Dedifferentiated amniotic fluid mesenchymal stem cell (primary cell): ENCODE measurements around the gene CYP2F1.
"Not testable (repeated sequence)": the region's sequence is repeated elsewhere in the genome, so short reads cannot be mapped to it uniquely, and the experiment has no call there.

Experiments used
- DNase-seq: peaks from one replicate; pipeline ENCODE4 v3.0.0-alpha.2; 2016; ENCODE audit errors: extremely low spot score

CYP2F1 gene

DNA sequence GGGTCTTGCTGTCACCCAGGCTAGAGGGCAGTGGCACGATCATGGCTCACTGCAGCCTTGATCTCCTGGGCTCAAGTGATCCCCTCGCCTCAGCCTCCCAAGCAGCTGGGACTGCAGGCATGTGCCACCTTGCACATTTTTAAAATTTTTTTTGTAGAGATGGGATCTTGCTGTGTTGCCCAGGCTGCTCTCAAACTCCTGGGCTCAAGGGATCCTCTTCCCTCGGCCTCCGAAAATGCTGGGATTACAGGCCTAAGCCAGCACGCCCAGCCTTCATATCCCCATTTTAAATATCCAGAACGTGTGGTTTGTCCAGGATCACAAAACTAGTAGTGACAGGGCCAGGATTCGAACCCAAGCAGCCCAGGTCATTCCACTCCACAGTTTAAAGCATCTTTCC is 13.1 kb downstream of the CYP2F1 start:
- not testable (repeated sequence) for DNase-seq

DNA sequence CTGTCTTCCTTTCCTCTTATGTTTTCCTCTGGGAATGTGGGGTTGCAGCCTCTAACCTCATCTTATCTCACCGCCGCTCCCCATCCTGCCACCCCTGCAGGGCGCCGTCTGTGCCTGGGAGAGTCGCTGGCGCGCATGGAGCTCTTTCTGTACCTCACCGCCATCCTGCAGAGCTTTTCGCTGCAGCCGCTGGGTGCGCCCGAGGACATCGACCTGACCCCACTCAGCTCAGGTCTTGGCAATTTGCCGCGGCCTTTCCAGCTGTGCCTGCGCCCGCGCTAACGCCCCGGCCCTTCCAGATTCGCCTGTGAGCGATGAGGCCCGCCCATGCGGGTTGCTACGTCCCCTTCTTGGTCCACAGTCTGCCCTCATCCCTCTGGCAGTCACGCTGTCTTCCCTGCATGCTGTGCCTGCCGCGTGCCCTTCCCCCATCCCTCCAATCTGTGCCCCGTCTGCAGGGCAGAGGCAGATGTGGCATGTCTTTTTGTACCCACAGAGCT is 13.6 kb downstream of the CYP2F1 start:
- not testable (repeated sequence) for DNase-seq

DNA sequence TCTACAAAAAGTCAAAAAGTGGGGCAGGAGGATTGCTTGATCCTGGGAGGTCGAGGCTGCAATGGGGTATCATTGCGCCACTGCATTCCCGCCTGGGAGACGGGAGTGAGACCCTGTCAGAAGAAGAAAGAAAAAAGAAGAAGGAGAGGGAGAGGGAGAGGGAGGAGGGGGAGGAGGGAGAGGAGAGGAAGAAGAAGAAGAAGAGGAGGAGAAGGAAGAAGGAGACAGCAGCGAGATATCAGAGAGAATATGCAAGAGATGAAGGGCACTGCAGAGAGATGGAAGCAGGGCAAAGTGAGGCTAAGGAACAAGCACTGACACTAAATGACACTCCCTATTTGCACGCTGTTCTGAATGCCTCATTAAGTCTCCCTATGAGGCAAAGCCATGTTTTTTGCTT is 14.5 kb downstream of the CYP2F1 start:
- no peak for DNase-seq

DNA sequence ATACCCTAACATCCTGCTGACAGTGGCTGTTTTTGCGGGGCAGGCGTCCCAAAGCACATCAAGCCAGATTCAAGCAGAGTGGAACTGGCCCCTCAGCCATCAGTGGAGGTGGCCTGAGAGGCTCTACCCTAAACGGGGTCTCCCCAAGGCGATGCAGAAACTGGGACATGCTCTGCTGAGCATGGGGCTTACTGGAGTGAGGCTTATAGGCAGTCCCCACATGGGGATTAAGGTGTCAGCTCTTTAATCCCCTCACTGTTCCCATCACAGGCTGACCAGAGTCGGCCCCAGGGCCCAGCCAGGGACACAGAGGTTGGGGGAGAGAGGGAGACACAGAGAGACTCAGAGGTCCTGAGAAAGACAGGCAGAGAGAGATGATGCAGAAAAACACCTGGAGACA is 17.0 kb downstream of the CYP2F1 start:
- no peak for DNase-seq

DNA sequence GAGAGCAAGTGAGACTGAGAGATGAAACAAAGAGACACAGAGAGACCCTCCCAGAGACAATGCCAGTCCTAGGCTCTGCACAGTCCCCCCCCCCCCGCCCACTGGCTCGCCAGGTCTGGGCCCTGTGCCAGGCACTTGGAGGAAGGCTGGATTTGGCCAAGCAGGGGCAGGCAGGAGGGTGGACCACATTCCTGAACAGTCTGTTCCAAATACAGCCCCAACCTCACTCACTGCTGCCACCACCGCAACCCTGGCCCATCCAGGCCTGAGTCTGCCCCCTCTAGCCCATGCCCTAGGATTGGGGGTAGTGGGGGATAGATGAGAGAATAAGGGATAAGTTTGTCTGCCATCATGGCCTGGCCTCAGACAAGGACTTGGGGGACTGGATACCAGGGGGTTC is 19.0 kb downstream of the CYP2F1 start:
- DNase-seq: no peak

DNA sequence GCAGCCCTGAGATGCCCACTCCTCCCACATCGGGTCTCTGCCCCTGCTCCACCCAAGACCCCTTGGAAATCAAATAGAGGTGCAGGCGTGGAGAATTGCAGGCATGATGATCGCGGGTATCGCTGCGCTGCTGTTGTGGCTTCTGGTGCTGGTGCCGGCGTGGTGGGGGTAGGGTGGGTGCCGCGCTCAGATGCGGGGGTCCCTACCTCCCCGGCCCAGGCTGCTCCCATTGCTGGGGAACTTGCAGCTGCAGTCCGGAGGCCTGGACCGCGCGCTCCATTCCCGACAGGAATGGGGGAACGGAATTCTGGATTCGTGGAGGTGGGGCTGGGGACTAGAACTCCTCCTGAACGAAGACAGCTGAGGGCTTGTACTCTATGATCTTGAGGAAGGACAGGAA is 20.4 kb downstream of the CYP2F1 start:
- DNase-seq: no peak

DNA sequence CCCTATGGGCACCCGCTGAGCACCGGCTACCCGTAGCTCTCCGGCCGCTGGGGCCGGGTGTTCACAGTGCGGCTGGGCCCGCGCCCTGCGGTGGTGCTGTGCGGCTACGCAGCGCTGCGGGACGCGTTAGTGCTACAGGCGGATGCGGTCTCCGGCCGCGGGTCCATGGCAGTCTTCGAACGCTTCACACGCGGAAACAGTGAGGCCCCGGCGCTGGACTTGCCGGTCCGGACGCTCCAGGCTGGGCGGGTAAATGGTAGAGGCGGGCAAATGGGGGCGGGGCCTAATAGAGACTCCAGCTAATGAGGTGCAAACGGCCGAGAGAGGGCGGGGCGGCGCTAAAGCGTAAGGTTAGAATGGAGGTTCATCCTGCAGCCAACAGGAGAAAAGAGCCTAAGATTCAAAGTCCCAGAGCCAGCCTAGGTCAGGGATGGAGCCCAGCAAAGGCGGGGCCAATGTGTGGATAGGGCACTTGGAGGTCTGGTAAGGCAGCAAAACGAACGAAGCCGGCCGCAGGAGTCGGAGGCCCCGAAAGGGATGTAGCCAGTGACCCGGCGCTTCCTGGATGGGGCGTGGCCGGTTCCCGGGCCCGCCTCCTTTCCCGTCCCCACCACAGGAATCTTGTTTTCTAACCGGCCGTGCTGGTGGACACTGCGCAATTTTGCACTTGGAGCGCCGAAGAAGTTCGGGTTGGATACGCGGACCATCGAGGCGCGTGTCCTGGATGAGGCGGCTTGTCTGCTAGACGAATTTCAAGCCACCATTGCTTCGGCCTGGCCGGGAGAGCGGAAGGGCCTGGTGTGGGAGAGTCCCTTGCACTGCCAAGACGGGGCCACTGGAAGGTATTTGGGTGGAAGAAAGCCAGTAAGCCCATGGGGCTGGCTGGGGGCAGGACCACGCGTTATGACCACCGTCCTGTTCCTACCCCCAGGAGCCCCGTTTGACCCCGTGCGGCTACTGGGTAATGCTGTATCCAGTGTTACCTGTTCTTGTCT is 21.5 kb downstream of the CYP2F1 start:
- not testable (repeated sequence) for DNase-seq

DNA sequence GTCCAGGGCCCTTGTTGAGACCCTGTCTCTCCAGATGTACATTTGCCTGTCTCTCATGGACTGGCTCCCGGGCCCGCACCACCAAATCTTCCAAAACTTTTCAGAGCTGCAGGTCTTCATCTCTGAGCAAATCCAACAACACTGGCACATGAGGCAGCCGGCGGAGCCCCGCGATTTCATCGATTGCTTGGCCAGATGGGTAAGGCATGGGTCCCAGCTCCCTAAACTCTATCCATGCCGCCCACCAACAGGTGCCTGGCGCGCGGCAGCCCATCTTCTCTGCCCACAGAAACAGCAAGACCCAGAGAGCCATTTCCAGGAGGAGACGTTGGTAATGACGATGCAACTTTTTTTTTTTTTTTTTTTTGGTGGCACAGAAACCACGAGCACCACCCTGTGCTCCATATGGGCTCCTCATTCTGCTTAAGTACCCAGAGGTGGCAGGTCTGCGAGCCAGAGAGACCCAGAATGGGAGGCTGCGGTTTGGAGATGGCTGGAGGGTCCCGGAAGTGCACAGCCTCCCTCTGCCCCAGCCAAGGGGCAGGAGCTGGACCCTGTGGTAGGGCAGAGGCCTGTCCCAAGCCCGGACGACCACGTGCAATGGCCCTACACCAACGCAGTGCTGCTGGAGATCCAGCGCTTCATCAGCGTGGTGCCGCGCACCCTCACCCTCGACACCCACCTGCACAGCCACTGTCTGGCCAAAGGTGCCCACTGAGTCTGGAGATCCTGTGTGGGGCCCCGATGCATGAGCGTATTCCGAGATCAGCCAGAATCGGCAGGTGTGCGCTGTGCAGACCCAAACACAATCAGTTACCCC is 22.6 kb downstream of the CYP2F1 start:
- DNase-seq: no peak

DNA sequence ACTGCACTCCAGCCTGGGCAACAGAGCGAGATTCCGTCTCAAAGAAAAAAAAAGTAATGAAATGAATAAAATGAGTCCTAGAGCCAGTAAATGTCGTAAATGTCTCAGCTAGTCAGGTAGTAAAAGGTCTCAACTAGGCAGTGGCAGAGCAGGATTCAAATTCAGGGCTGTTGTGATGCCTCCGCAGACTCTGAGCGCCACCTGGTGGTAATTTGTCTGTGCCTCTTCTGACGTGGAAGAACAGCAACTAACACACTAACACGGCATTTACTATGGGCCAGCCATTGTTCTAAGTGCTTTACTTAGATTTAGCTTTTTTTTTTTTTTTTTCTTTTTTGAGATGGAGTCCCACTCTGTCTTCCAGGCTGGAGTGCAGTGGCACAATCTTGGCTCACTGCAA is 30.2 kb downstream of the CYP2F1 start:
- DNase-seq: peak; percentile 61

DNA sequence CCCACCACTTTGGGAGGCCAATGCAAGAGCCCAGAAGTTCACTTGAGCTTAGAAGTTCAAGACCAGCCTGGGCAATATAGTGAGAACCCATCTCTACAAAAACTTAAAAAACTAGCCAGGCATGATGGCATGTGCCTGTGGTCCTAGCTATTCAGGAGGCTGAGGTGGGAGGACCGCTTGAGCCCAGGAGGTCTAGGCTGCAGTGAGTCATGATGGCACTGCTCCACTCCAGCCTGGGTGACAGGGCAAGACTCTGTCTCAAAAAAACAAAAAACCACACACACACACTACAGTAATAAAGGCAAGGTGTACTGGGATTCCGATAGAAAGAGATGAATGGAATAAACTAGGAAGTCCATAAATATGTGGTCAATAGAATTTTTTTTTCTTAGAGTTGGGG is 35.6 kb downstream of the CYP2F1 start:
- DNase-seq: no peak

DNA sequence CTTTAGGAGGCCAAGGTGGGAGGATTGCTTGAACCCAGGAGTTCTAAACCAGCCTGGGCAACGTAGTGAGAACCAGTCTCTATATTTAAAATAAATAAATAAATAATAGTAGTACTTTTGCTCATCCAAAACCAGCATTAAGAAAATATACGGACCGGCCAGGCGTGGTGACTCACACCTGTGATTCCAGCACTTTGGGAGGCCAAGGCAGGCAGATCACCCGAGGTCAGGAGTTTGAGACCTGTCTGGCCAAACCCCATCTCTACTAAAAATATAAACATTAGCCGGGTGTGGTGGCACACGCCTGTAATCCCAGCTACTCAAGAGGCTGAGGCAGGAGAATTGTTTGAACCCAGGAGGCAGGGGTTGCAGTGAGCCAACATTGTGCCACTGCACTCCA is 36.8 kb downstream of the CYP2F1 start:
- not testable (repeated sequence) for DNase-seq

DNA sequence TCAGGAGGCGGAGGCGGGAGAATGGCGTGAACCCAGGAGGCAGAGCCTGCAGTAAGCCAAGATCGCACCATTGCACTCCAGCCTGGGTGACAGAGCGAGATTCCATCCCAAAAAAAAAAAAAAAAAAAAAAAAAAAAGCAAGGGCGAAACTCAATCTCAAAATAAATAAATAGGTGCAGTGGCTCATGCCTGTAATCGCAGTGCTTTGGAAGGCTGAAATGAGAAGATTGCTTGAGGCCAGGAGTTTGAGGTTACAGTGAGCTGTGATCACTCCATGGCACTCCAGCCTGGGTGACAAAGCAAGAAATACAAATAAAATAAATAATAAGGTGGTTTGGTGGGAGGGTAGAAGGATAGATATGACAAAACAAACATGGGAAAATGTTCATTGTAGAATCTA is 39.8 kb downstream of the CYP2F1 start:
- DNase-seq: no peak

DNA sequence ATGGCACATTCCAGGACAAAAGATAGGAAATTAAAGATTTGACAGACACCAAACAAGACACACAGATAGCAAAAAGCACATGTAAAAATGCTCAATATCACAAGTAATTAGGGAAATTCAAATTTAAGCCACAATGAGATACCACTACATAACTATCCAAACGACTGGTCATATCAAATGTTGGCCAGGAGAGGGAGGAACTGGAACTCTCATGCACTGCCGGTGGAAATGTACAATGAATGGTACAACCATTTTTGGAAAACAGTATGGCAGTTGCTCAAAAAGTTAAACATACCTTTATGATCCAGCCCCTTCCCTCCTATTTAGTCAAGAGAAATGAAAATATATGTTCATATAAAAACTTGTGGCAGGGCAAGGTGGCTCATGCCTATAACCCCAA is 42.0 kb downstream of the CYP2F1 start:
- no peak for DNase-seq

DNA sequence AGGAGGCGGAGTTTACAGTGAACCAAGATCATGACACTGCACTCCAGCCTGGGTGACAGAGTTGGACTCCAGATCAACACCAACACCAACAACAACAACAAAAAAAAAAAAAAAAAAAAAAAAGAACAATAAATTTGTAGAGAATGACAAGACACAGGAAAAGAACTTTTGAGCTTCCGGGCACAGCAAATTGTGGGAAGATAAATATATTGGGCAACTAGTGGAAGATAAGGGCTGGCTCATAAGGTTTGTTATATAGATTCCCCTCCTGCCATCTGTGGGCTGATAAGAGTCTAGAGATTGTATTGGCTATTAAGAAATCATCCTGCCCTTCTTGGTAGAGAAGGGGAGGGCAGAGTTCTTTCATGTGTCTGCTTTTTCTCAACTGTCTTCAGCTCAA is 45.6 kb downstream of the CYP2F1 start:
- no peak for DNase-seq

DNA sequence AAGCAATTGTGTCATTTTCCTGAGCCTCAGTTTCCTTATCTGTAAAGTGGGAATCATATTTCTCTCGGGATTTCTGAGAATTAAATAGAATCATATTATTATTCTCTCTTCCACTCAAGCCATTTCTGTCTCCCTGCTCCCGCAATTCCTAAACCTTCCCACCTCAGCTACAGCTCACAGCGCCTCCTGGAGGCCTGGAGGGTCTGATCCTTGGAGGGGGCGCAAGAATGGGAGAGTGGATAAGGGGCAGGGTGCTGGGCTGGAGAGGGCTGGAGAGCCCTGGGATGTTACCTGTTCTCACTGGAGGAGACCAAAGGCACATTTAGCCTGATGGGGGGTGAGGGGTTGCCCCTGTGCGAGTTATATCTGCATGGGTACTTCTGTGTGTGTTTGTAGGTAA is 47.7 kb downstream of the CYP2F1 start:
- no peak for DNase-seq

DNA sequence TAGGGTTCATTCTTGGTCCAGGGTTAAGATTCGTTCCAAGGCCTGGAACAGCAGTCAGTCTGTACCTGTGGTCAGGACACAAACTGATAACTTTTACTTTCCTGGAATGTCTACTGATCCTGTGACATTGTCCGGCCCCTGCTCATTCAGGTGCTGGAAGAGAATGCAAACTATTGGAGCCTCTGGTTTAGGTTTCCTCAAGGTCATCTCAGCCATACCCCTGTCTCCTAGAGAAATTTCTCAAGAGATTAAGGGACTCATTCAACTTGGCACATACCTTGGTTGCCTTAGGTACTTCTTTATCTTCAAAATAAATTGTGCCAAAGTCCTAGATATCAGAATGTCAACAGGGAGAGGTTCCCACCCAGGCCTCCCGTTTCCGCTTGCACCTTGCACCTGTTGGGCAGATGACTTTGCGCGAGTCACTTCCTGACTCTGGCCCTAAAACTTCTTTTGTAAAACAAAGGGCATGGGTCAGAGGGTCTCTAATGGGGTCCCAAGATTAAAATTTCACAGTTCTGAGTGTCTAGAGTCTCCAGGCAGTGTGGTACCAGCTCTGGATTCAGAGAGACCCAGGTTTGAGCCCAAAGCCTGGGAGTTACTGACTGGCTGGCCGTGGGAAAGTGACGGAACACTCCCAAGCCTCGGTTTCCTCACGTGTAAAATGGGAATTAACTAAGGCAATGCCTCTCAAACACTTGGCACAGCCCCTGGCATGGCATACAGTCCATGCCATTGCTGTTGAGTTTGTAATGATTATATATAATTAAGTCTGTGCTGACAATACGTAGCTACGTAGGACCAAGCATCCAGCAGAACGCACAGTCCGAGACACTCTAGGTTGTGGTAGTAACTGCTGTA is 52.9 kb downstream of the CYP2F1 start:
- DNase-seq: no peak

DNA sequence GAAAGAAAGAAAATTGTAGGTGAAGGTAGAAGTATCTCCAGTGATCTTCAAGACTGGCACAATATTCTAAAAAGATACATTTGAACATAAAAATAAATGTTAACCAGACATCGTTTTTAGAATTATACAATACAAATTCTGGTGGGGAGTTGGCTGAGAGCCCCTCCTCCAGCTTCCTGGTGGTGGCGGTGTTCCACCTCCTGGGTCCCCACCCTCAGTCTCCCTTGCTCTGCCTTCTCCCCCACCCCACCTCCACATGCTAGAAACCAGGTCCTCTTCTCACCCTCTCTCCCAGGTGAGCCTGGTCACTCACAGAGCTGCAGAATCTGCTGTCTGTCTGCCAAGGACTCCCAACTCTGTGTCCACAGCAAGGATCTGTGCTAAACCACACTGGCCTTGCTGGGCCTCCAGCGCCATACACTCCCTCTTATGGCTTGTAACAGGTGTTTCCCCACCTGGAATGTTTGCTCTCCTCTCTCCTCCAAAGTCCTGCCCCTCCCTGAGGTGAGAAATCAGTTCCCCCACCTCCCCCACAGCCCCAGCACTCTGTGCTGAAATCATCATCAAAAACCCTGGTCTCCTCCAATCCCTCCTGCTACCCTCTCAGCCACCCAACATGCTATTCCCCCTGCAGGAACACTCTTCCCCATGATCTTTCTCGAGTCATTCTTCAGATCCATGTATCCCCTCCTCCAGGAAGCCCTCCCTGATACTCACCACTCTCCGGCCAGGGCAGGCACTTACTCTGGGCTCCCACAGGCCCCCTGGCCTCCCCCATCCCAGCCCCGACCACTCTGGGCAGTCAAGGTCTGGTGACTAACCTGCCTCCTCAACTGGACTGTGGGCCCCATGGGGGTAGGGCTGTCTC is 58.3 kb downstream of the CYP2F1 start:
- no peak for DNase-seq

DNA sequence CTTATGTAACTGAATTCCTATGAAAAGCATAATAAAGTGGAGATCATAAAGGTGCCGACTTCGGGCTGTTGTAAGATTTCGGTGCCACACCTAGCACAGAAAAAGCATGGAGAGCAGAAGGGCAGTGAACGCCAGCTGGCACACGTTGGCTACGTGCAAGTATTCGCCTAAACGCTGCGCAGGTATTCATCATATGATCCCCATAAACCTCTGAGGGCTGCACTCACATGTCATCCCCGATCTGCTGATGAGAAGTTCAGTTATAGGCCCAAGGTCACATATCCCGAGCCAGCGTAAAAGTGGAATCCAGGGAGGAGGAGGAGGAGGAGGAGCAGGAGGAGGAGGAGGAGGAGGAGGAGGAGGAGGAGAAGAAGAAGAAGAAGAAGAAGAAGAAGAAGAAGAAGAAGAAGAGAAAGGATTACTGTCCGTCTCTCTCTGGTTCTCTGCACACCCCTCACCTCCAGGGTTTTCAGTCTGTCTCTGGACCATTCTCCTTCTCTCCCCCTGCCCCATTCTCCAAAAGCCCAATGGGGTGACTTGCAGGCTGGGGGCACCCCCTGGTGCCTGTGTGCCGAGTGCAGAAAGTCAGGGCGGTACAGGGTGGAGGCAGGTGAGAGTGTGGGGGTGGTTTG is 60.2 kb downstream of the CYP2F1 start:
- DNase-seq: no peak

DNA sequence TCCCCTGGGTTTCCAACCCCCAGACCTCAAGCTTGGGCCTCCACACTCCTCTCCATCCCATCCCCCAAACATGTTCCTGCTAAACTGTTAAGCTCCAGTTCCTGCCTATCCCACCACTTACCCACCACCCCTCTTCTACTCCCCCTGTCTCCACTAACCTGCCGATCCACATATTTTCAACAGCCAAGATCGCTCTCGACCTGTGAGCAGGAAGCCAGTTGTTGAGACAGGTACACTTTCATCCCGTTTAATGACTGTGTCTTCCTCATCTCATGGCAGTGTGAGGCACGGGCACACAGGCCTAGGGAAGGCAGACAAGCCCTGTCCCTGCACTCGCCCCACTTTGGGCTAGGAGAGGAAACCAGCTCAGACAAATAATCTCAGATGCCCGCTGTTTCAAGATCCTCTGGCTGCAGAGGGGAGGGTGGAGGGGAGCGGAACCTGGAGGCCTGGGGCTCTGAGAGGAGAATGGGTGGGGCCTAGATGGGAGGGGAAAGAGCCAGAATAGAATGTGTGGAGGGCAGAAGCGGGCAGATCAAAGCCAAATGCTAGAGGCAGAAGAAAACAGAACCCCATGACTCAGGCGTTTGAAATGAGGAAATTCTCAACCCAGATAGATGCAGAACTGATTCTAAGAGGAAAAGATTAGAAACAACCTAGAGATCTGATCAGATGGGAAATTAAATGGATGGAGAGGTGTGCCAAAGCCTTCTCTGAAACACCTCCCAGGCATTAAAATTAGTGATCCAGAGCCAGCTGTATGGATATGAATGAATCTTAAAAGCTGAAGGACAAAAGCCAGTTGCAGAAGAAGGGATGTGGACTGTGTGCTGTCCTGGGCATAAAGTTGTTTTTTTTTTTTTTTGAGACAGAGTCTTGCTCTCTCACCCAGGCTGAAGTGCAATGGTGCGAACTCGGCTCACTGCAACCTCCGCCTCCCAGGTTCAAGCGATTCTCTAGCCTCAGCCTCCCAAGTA is 61.9 kb downstream of the CYP2F1 start:
- peak; percentile 70 for DNase-seq
